Activated T-cell treated with anti-CD3 and anti-CD28 coated beads, Interleukin-2, amount 50 U/mL, for 4 hours (primary cell): ENCODE results near the gene CST6. TPM values are rescaled to one million over a fixed set of nuclear protein-coding genes. Genes with fewer than 3 reads are reported as not detected.
A peak's percentile ranks its signal among the peaks of the same experiment; 100 is the strongest.

Experiments used
- ATAC-seq, 2 donors: fragments of 200-7000 bp; cut with Tn5 transposase; one replicate each; pipeline ENCODE4 v1.10.0; 2021
- DNase-seq: peaks from one replicate; pipeline ENCODE4 v3.0.0-alpha.2; 2020
- H3K27me3 Mint-ChIP-seq: one replicate; pipeline ENCODE4 v1.8.0; 2021; ENCODE audit warnings: low read depth, mixed read lengths
- H3K36me3 Mint-ChIP-seq: one replicate; pipeline ENCODE4 v1.8.0; 2022; ENCODE audit warnings: mixed read lengths; ENCODE audit not compliant: insufficient read depth
- H3K4me1 Mint-ChIP-seq: one replicate; pipeline ENCODE4 v1.8.0; 2021; ENCODE audit warnings: low read depth, mixed read lengths
- H3K4me3 Mint-ChIP-seq: one replicate; pipeline ENCODE4 v1.8.0; 2021; ENCODE audit warnings: mild to moderate bottlenecking, moderate library complexity, mixed read lengths
- H3K9me3 Mint-ChIP-seq: one replicate; pipeline ENCODE4 v1.8.0; 2021; ENCODE audit warnings: mixed read lengths
- total RNA-seq, 3 donors: library from RNA; stranded (reverse); gene quantifications; one replicate each; pipeline ENCODE4 v1.2.1, GENCODE V29; 2021

The CST6 gene
- total RNA-seq, 3 donors from 2014 or later = 0.38 to 1.0 (median 0.45) TPM

GRCh38 chr11:66042227-66042995, 30.6 kb downstream of the CST6 start:
- Mint-ChIP-seq H3K9me3 (no peaks in the 10 kb centered on the region), H3K4me1 (peaks cover 12% of the 10 kb centered on the region), H3K4me3 (no peak overlapping the region), H3K27me3 (peaks cover 2% of the 10 kb centered on the region), H3K36me3 (no peaks in the 10 kb centered on the region)
- no peak for ATAC-seq
- DNase-seq = no peak

GRCh38 chr11:66042996-66043906, 31.4 kb downstream of the CST6 start:
- Mint-ChIP-seq H3K36me3 (no peaks in the 10 kb centered on the region), H3K9me3 (no peaks in the 10 kb centered on the region), H3K4me3 (no peak overlapping the region), H3K4me1 (peaks cover 12% of the 10 kb centered on the region), H3K27me3 (peaks cover 5% of the 10 kb centered on the region)
- ATAC-seq (no peak), DNase-seq (no peak)

GRCh38 chr11:66044757-66045156, 32.9 kb downstream of the CST6 start:
- H3K4me1 Mint-ChIP-seq = peaks cover 17% of the 10 kb centered on the region
- H3K4me3 Mint-ChIP-seq = peak overlapping the region; percentile 4
- no peaks in the 10 kb centered on the region for H3K36me3 Mint-ChIP-seq
- H3K27me3 Mint-ChIP-seq = peaks cover 3% of the 10 kb centered on the region
- H3K9me3 Mint-ChIP-seq = no peaks in the 10 kb centered on the region
- DNase-seq (no peak), ATAC-seq (peak; percentile 68 to 82)

GRCh38 chr11:66045177-66045639, 33.4 kb downstream of the CST6 start:
- peak overlapping the region; percentile 16 for H3K4me3 Mint-ChIP-seq

GRCh38 chr11:66046901-66047300, 35.1 kb downstream of the CST6 start:
- no peaks in the 10 kb centered on the region for H3K36me3 Mint-ChIP-seq
- peaks cover 27% of the 10 kb centered on the region for H3K4me1 Mint-ChIP-seq
- no peaks in the 10 kb centered on the region for H3K9me3 Mint-ChIP-seq
- H3K4me3 Mint-ChIP-seq = no peak overlapping the region
- DNase-seq (no peak), ATAC-seq (no peak)
- peaks cover 3% of the 10 kb centered on the region for H3K27me3 Mint-ChIP-seq

More at GRCh38 chr11:66045177-66045639, 33.4 kb downstream of the CST6 start:
- peak; percentile 88 to 93 for ATAC-seq
- Mint-ChIP-seq H3K9me3 (no peaks in the 10 kb centered on the region), H3K4me1 (peaks cover 18% of the 10 kb centered on the region), H3K27me3 (peaks cover 3% of the 10 kb centered on the region), H3K36me3 (no peaks in the 10 kb centered on the region)
- DNase-seq = peak; percentile 85

- Mint-ChIP-seq H3K9me3 (no peaks in the 10 kb centered on the region), H3K36me3 (peaks cover 6% of the 10 kb centered on the region), H3K4me1 (peaks cover 31% of the 10 kb centered on the region), H3K27me3 (peaks cover 3% of the 10 kb centered on the region), H3K4me3 (no peak overlapping the region)
- ATAC-seq (no peak), DNase-seq (no peak)
Measured at GRCh38 chr11:66047541-66048365, 35.9 kb downstream of the CST6 start.

GRCh38 chr11:66048547-66049323, 36.9 kb downstream of the CST6 start, which contains the start of gene GAL3ST3:
GAL3ST3 (minus strand) TSS chr11:66049161; CDS start chr11:66045415, 3,746 bp downstream.
- peaks cover 36% of the 10 kb centered on the region for H3K4me1 Mint-ChIP-seq
- DNase-seq (no peak), ATAC-seq (no peak)
- no peaks in the 10 kb centered on the region for H3K9me3 Mint-ChIP-seq
- peaks cover 3% of the 10 kb centered on the region for H3K27me3 Mint-ChIP-seq
- peaks cover 11% of the 10 kb centered on the region for H3K36me3 Mint-ChIP-seq
- no peak within 1 kb of the TSS for H3K4me3 Mint-ChIP-seq

- Mint-ChIP-seq H3K4me3 (peak overlapping the region; percentile 100), H3K36me3 (peaks cover 20% of the 10 kb centered on the region), H3K4me1 (peaks cover 30% of the 10 kb centered on the region), H3K9me3 (no peaks in the 10 kb centered on the region), H3K27me3 (peaks cover 3% of the 10 kb centered on the region)
- DNase-seq = no peak
- no peak for ATAC-seq
Measured at GRCh38 chr11:66050581-66051231, 38.9 kb downstream of the CST6 start.

GRCh38 chr11:66051371-66051765, 39.6 kb downstream of the CST6 start:
- Mint-ChIP-seq H3K9me3 (no peaks in the 10 kb centered on the region), H3K27me3 (peaks cover 3% of the 10 kb centered on the region), H3K36me3 (peaks cover 24% of the 10 kb centered on the region), H3K4me1 (peaks cover 29% of the 10 kb centered on the region), H3K4me3 (peak overlapping the region; percentile 100)
- DNase-seq (no peak), ATAC-seq (no peak)

GRCh38 chr11:66051766-66052663, 40.2 kb downstream of the CST6 start, which contains the start of gene SF3B2:
SF3B2 (plus strand) TSS chr11:66052364; CDS start chr11:66052385, 21 bp downstream.
- ATAC-seq (peak; percentile 99), DNase-seq (peak; percentile 92)
- H3K4me3 Mint-ChIP-seq = peak within 1 kb of the TSS; percentile 100
- no peaks in the 10 kb centered on the region for H3K9me3 Mint-ChIP-seq
- H3K4me1 Mint-ChIP-seq = peaks cover 29% of the 10 kb centered on the region
- H3K36me3 Mint-ChIP-seq = peaks cover 28% of the 10 kb centered on the region
- peaks cover 3% of the 10 kb centered on the region for H3K27me3 Mint-ChIP-seq

GRCh38 chr11:66052664-66052982, 40.8 kb downstream of the CST6 start:
- peak overlapping the region; percentile 100 for H3K4me3 Mint-ChIP-seq

GRCh38 chr11:66055021-66055420, 43.2 kb downstream of the CST6 start:
- no peaks in the 10 kb centered on the region for H3K27me3 Mint-ChIP-seq

More at GRCh38 chr11:66052664-66052982, 40.8 kb downstream of the CST6 start:
- DNase-seq = no peak
- Mint-ChIP-seq H3K36me3 (peaks cover 31% of the 10 kb centered on the region), H3K27me3 (peaks cover 3% of the 10 kb centered on the region), H3K9me3 (no peaks in the 10 kb centered on the region), H3K4me1 (peaks cover 29% of the 10 kb centered on the region)
- ATAC-seq = no peak

More at GRCh38 chr11:66055021-66055420, 43.2 kb downstream of the CST6 start:
- ATAC-seq = no peak
- Mint-ChIP-seq H3K4me1 (peaks cover 26% of the 10 kb centered on the region), H3K9me3 (no peaks in the 10 kb centered on the region), H3K4me3 (peak overlapping the region; percentile 34), H3K36me3 (peaks cover 45% of the 10 kb centered on the region)
- DNase-seq = no peak
